NCI-H146 (cell line): ENCODE results near the gene MZT2A.
"Not testable (repeated sequence)": the region's sequence is repeated elsewhere in the genome, so short reads cannot be mapped to it uniquely, and the experiment has no call there.

Experiments used
- DNase-seq: peaks from one replicate; lab custom pipeline; 2025; lab: John Stamatoyannopoulos, UW

MZT2A gene

DNA sequence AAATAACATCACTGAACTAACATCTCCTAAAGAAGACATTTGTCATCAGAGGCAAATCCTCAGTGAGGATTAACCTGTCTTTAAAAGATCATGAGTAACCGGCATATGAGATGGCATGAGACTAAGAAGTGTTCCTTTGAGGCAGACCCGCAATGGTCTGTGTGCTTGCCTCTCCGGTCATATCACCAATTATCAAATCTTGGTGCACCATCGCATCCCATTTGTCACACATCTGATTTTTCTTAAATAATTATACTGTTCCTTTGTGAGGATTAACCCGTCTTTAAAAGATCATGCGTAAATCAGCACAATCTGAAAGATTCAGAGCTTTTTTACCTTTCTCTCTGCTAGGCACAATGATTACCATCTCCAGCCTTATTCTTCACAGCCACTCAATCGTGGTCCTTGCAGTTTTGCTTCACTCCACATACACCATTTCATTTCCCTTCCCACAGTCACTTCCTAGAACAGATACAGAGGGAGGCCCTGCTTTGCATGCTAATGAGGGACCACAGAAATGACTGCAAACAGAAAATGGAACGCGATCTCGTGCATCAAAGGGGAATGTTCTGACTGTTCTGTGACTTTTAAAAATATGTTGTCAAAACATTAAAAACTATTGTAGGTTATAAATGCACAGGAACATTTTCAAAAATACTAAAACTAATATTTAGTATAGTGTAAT is 40.8 kb downstream of the MZT2A start:
- not testable (repeated sequence) for DNase-seq

GRCh38 chr2:131447981-131448380 is 44.2 kb downstream of the MZT2A start:
- DNase-seq = not testable (repeated sequence)

- DNase-seq = no peak
These were observed 46.3 kb downstream of the MZT2A start for GRCh38 chr2:131445896-131446295.

DNA sequence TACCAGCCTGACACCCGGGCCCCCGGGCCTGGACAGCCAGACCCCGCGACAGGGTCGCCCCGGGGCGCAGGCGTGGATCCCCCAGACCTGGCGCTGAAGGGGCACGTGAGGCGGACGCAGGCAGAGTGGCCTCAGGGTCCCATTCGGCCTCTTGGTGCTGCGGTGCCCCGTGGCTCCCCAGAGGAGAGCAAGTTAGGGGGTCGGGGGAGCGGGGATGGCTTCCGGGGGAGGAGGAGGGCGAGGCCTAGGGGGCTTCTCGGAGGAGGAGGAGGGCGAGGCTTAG is 46.7 kb downstream of the MZT2A start:
- not testable (repeated sequence) for DNase-seq

DNA sequence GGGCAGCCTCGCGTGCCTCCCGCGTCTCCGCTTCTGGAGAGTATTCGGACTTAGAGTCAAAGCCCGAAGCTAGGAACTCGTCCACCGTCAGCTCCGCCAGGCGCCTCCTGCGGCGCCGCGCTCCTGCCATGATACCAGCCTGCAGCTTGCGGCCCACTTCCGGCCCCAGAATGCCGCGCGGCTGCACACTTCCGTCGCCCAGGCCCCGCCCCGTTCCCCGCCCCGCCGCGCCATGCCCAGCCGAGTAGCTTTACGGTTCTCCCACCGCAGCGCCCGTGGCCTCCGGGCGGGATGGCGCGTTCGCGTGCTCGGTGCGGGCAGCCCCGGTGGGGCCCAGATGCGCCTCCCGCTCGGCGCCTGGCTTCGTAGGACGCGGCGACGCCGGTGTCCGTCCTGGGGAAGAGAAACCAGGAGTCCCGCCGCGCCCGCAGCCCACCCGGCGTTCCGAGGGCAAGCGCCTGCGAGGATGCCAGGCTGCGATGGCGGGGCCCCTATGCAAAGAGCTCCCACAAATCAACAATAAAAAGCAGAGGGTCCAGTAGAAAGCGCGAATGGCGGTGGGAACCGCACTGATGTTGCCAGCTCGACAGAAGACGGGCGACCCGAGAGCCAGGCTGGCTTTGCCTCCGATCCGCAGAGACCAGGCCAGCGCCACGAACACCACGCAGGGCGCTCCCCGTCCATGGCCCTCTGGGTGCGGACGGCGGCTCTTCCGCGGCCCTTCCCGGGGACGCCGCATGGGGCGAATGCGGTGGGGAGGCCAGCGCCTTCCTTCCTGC is 47.3 kb downstream of the MZT2A start:
- DNase-seq = not testable (repeated sequence)

DNA sequence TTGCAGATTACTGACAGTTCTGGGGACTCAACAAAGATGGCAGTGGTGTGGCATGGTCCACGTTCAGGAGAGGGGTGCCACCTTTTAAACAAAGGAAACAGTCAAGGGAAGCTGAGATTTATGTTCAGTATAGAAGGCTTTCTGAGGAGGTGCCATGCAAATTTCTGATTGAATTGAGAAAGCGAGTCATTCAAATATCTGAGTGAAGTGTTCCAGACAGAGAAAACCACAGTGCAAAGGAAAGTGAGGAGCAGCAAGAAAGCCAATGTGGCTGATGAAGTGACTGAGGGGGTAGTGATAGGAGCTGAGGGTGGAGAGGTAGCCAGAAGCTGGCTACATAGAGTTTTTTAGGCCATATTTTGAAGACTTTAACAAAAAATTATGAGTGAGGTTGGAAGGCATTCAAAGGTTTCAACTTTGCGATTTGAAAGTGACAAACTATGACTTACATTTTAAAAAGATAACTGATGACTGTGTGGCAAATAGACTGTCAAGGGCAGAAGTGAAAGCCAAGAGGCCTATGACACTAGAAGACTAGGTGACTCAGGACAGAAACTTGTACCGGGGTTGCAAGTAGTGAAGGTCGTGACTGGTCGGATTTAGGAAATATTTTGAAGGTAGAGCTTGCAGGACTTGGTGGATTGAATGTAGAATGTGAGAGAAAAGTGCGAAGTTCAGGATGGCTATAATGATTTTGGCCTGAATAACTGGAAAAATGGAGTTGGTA is 51.3 kb downstream of the MZT2A start:
- not testable (repeated sequence) for DNase-seq
